HepG2 (cell line): ENCODE results near the gene MRPS34. TPM values are rescaled to one million over a fixed set of nuclear protein-coding genes. Genes with fewer than 3 reads are reported as not detected.
A peak's percentile ranks its signal among the peaks of the same experiment; 100 is the strongest.

ENCODE experiments used
- ATAC-seq: fragments of 200-7000 bp; cut with Tn5 transposase; 3 replicates; pipeline ENCODE4 v1.9.1; 2020; ENCODE audit warnings: mild to moderate bottlenecking, moderate library complexity
- BruUV-seq: library from RNA; stranded (reverse); fragments of 400-500 nt; replicated peaks from 2 replicates; lab custom pipeline; 2021; lab: Mats Ljungman, UMichigan
- CTCF ChIA-PET: fragments of 300-600 bp; formaldehyde crosslinking; extraction: SDS; loops from one replicate; lab custom pipeline; 2021; ENCODE audit warnings: low total read pairs, inconsistent platforms, low intra/inter-chr PET ratio; lab: Yijun Ruan, JAX
- POLR2A ChIA-PET: fragments of 350-600 bp; sonication (Branson Sonifier 250); formaldehyde crosslinking; loops from one replicate; lab custom pipeline; 2020; ENCODE audit warnings: antibody characterized with exemption, inconsistent platforms; lab: Yijun Ruan, JAX
- DNase-seq: peaks from one replicate; pipeline ENCODE4 v3.0.0-alpha.2; 2015; ENCODE audit warnings: low spot score
- FAIRE-seq: peaks from 3 replicates; lab custom pipeline; 2011; peaks lifted over from hg19 to GRCh38; lab: Jason Lieb, UNC
- H2AFZ ChIP-seq: one replicate; pipeline ENCODE4 v1.6.1; 2011; ENCODE audit warnings: low read length, inconsistent platforms
- H3K27ac ChIP-seq: fragments of 300-600 bp; 3 replicates; pipeline ENCODE4 v1.8.0; 2011; ENCODE audit warnings: mixed run types, mild to moderate bottlenecking, mixed read lengths, low read length, inconsistent platforms; ENCODE audit not compliant: insufficient read depth; ENCODE audit errors: extremely low read length
- H3K27me3 ChIP-seq, 2 experiments: fragments of 200-600 bp in 1 of 2; 2 replicates in 1 of 2; 3 replicates in 1 of 2; pipeline versions ENCODE4 v1.6.0 to v1.8.0; 2011; ENCODE audit warnings: low read length in 2 of 2, mild to moderate bottlenecking in 2 of 2, moderate library complexity in 2 of 2, inconsistent platforms in 1 of 2; ENCODE audit not compliant: insufficient read depth in 2 of 2, control insufficient read depth in 1 of 2
- H3K36me3 ChIP-seq, 2 experiments: fragments of 200-600 bp in 1 of 2; replicated peaks in 1 of 2; 2 replicates in 1 of 2; 3 replicates in 1 of 2; pipeline versions ENCODE4 v1.5.1 to v1.8.0; 2011; ENCODE audit warnings: low read length in 2 of 2, inconsistent platforms in 1 of 2; ENCODE audit not compliant: insufficient read depth in 2 of 2, control insufficient read depth in 1 of 2
- H3K4me1 ChIP-seq: 2 replicates; pipeline ENCODE4 v1.5.1; 2012; ENCODE audit warnings: low read length, inconsistent platforms; ENCODE audit not compliant: insufficient read depth
- H3K4me2 ChIP-seq: 2 replicates; pipeline ENCODE4 v1.6.0; 2011; ENCODE audit warnings: low read depth, low read length, inconsistent platforms
- H3K4me3 ChIP-seq, 3 experiments: fragments of 200-600 bp in 1 of 3; sonication (generic), shearing (Covaris generic) in 1 of 3; replicated peaks in 1 of 3; 2 replicates each; pipeline ENCODE4 v1.5.1; 2011 to 2016; ENCODE audit warnings: low read length in 3 of 3, inconsistent platforms in 2 of 3, low read depth in 2 of 3, mild to moderate bottlenecking in 2 of 3, control low read depth in 1 of 3, mixed read lengths in 1 of 3; ENCODE audit not compliant: insufficient read depth in 1 of 3
- H3K79me2 ChIP-seq: one replicate; pipeline ENCODE4 v1.6.1; 2011; ENCODE audit warnings: low read length, inconsistent platforms; ENCODE audit not compliant: insufficient read depth
- H3K9ac ChIP-seq: 2 replicates; pipeline ENCODE4 v1.6.0; 2011; ENCODE audit warnings: mild to moderate bottlenecking, low read depth, low read length, inconsistent platforms; ENCODE audit not compliant: insufficient read depth
- H3K9me3 ChIP-seq: 2 replicates; pipeline ENCODE4 v1.5.1; 2012; ENCODE audit warnings: mild to moderate bottlenecking, low read length
- H4K20me1 ChIP-seq: 2 replicates; pipeline ENCODE4 v1.6.0; 2011; ENCODE audit warnings: inconsistent platforms, mild to moderate bottlenecking, low read length, moderate library complexity; ENCODE audit not compliant: insufficient read depth
- AGO2 ChIP-seq: fragments of 200-400 bp; formaldehyde crosslinking; optimal IDR thresholded peaks from 2 replicates; pipeline ENCODE3; 2017; ENCODE audit warnings: mild to moderate bottlenecking, low read depth, low read length, moderate library complexity
- RBFOX2 ChIP-seq: fragments of 200-400 bp; formaldehyde crosslinking; IDR thresholded peaks from 2 replicates; pipeline ENCODE4 v1.6.1; 2017; ENCODE audit warnings: low read depth, mild to moderate bottlenecking, low read length
- ZNF550 ChIP-seq: sonication (generic); formaldehyde crosslinking; IDR thresholded peaks from 2 replicates; pipeline ENCODE4 v1.4.0; 2020; ENCODE audit warnings: mild to moderate bottlenecking, missing genetic modification reagents, borderline replicate concordance
- ZNF616 ChIP-seq: sonication (generic); formaldehyde crosslinking; IDR thresholded peaks from 2 replicates; pipeline ENCODE4 v1.5.0; 2020; ENCODE audit warnings: low read depth, mild to moderate bottlenecking, missing genetic modification reagents
- WGBS: methylation state at CpG from one replicate; pipeline ENCODE4 v1.1.6; 2017; ENCODE audit warnings: low lambda C conversion rate; 5-methylcytosine and 5-hydroxymethylcytosine counted together
- in situ Hi-C: cut with HindIII; loops from 2 replicates; pipeline ENCODE4 v1.10.0; 2017; ENCODE audit warnings: low pct_unique_long_range_greater_than_20kb; ENCODE audit not compliant: extremely low pct_ligation_motif_present
- intact Hi-C: fragments of 100-400 bp; cut with micrococcal nuclease; formaldehyde crosslinking; loops from one replicate; pipeline ENCODE4 v1.10.0; 2022; ENCODE audit not compliant: unreplicated experiment
- polyA plus RNA-seq, 8 experiments: library from polyadenylated mRNA; depleted of rRNA in 3 of 8; stranded (reverse) in 7 of 8; unstranded in 1 of 8; fragments of >200 nt; fragmentation: Illumina TruSeq in 4 of 8; extraction: Trizol in 4 of 8; gene quantifications; 2 replicates each; pipeline versions ENCODE4 v1.2.1 to v1.2.3, GENCODE V29; 2011 to 2016; ENCODE audit warnings: low read depth in 4 of 8, missing spikeins in 1 of 8, mixed read lengths in 1 of 8; ENCODE audit not compliant: insufficient read depth in 1 of 8
- total RNA-seq, 5 experiments: library from RNA; depleted of rRNA; stranded (reverse); fragments of >200 nt; fragmentation: Illumina TruSeq; extraction: Trizol; gene quantifications; 2 replicates each; pipeline ENCODE4 v1.2.3, GENCODE V29; 2016; ENCODE audit warnings: low read depth in 1 of 5
- TF ChIP-seq, protein P1 (sequence below): sonication (generic); formaldehyde crosslinking; IDR thresholded peaks from 2 replicates; pipeline ENCODE4 v1.4.0; 2020; ENCODE audit warnings: mild to moderate bottlenecking, missing genetic modification reagents

The MRPS34 gene
- total and polyA plus RNA-seq, 2 of the 13 experiments (the other 11 are each of a cell fraction or from before 2014, with no cell fraction given) = 63.5 to 131 TPM

DNA sequence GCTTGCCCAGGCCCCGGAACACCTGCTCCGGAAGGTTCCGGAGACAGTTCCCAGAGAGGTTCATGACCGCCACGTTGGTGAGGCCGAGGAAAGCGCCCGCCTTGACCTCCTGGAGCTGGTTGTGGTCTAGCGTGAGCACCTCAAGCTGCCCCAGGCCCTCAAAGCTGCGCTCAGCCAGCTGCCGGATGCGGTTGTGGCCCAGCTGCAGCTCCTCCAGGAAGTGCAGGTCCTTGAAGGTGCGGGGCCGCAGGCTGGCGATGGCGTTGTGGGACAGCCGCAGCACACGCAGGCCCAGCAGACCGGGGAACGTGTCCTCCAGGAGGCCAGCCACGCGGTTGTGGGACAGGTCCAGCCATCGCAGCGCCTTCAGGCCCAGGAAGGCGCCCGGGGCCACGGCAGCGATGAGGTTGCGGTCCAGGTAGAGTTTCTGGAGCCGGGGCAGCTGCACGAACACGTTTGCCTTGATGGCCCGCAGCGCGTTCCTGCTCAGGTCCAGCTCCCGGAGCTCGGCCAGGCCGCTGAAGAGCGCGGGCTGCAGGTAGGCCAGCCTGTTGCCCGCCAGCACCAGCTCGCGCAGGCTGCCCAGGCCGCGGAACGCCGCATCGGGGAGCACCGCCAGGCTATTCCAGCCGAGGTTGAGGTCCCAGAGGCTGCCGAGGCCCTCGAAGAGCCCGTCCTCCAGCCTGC is 18.5 kb upstream of the MRPS34 start:
- H3K36me3 ChIP-seq = peaks cover 3 to 4% of the 10 kb centered on the region in 2 experiments; a peak in 3 of 5 replicates
- 91% methylated on average over 11 of the region's 53 CpGs for WGBS
- DNase-seq (no peak), FAIRE-seq (no peak), ATAC-seq (no peak)
- peaks cover 3% of the 10 kb centered on the region for H3K79me2 ChIP-seq
- no peaks in the 10 kb centered on the region for H4K20me1 ChIP-seq
- CTCF ChIA-PET = no interaction called here
- H3K9ac ChIP-seq = no peak overlapping the region
- peak; percentile 26 for TF ChIP-seq AGO2
- TF ChIP-seq ZNF550 = no peak
- H3K9me3 ChIP-seq = no peaks in the 10 kb centered on the region
- BruUV-seq = no TSS peak
- no peak overlapping the region for H3K27ac ChIP-seq
- intact Hi-C loops (no loop called here), in situ Hi-C loops (no loop called here)
- peaks cover 25% of the 10 kb centered on the region for H3K4me1 ChIP-seq
- no peak overlapping the region for H2AFZ ChIP-seq
- no peak overlapping the region for H3K4me2 ChIP-seq
- POLR2A ChIA-PET = interaction anchor here (5.5 kb wide), 1 partner anchor 8 kb away, joined by 57 read pairs; the partner anchor contains the start of genes NUBP2 and SPSB3
- no peak overlapping the region for H3K4me3 ChIP-seq
- H3K27me3 ChIP-seq = no peaks in the 10 kb centered on the region

DNA sequence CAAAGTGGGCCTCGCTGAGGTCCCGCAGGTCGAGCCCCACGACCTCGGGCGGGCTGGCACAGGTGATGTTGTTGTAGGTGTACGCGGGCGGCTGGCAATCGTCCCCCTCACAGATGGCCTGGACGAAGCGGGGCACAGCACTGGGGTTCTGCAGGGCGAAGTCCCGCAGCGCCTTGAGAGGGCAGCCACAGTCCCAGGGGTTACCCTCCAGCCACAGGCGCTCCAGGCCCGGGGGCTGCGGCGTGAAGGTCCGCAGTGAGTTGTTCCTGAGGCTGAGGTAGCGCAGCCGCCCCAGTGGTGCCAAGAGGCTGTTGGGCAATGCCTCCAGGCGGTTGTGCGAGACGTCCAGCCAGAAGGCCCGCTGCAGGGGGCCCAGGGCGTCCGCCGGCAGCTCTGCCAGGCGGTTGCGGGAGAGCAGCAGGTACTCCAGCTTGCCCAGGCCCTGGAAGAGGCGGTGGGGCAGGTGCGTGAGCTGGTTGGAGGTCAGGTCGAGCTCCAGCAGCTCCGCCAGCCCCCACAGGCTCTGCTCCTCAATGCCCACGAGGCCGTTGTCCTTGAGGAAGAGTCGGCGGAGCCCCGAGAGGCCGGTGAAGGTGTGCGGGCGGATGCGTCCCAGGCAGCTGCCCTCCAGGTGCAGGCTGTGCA is 17.8 kb upstream of the MRPS34 start:
- peaks cover 4 to 7% of the 10 kb centered on the region in 2 experiments; a peak in 3 of 5 replicates for H3K36me3 ChIP-seq
- peaks cover 25% of the 10 kb centered on the region for H3K4me1 ChIP-seq
- no peaks in the 10 kb centered on the region for H4K20me1 ChIP-seq
- ATAC-seq = no peak
- no TSS peak for BruUV-seq
- no peaks in the 10 kb centered on the region for H3K27me3 ChIP-seq
- H3K79me2 ChIP-seq = peaks cover 3% of the 10 kb centered on the region
- WGBS = 100% methylated on average over 15 of the region's 44 CpGs
- H2AFZ ChIP-seq = no peak overlapping the region
- TF ChIP-seq, protein P1, sequence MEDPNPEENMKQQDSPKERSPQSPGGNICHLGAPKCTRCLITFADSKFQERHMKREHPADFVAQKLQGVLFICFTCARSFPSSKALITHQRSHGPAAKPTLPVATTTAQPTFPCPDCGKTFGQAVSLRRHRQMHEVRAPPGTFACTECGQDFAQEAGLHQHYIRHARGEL (CRISPR knock-in tag) = no peak
- TF ChIP-seq RBFOX2 (peak; percentile 41; the same call in 1 of the 2 replicates), ZNF616 (CRISPR knock-in tag) (no peak)
- TF ChIP-seq, all 625 proteins: peak for 1
- in situ Hi-C loops = no loop called here
- intact Hi-C loops = no loop called here
- no peak for FAIRE-seq
- Histone ChIP-seq H3K9me3 (no peaks in the 10 kb centered on the region), H3K4me2 (no peak overlapping the region), H3K4me3 (no peak overlapping the region), H3K9ac (no peak overlapping the region), H3K27ac (no peak overlapping the region)
- ChIA-PET POLR2A (interaction anchor here (5.5 kb wide), 1 partner anchor 8 kb away, joined by 57 read pairs; the partner anchor contains the start of genes NUBP2 and SPSB3), CTCF (no interaction called here)
- no peak for DNase-seq
